Karpas-422 (cell line): Measurements from ENCODE around the gene ATP11C. TPM values are rescaled to one million over a fixed set of nuclear protein-coding genes. Genes with fewer than 3 reads are reported as not detected.
"Not testable (repeated sequence)": the region's sequence is repeated elsewhere in the genome, so short reads cannot be mapped to it uniquely, and the experiment has no call there.

ENCODE experiments used
- DNase-seq: peaks from one replicate; pipeline ENCODE4 v3.0.0-alpha.2; 2015
- H2AFZ ChIP-seq: fragments of 200-600 bp; sonication (generic); 2 replicates; pipeline ENCODE4 v1.6.1; 2014; ENCODE audit warnings: antibody characterized with exemption, low read length, mixed read lengths
- H3K27ac ChIP-seq: fragments of 200-600 bp; sonication (generic); 2 replicates; pipeline ENCODE4 v1.5.1; 2014; ENCODE audit warnings: mild to moderate bottlenecking, low read length, moderate library complexity
- H3K27me3 ChIP-seq: fragments of 200-600 bp; sonication (generic); 2 replicates; pipeline ENCODE4 v1.6.1; 2014; ENCODE audit warnings: low read length, mixed read lengths
- H3K36me3 ChIP-seq: fragments of 200-600 bp; sonication (generic); 2 replicates; pipeline ENCODE4 v1.6.1; 2014; ENCODE audit warnings: low read length, mixed read lengths; ENCODE audit not compliant: insufficient read depth
- H3K4me1 ChIP-seq: fragments of 200-600 bp; sonication (generic); 2 replicates; pipeline ENCODE4 v1.6.1; 2014; ENCODE audit warnings: mild to moderate bottlenecking, low read length, mixed read lengths
- H3K4me2 ChIP-seq: fragments of 200-600 bp; sonication (generic); 2 replicates; pipeline ENCODE4 v1.6.1; 2014; ENCODE audit warnings: low read length, low read depth, mild to moderate bottlenecking; ENCODE audit not compliant: poor library complexity, severe bottlenecking
- H3K4me3 ChIP-seq: fragments of 200-600 bp; sonication (generic); 2 replicates; pipeline ENCODE4 v1.5.1; 2014; ENCODE audit warnings: mild to moderate bottlenecking, antibody characterized with exemption, low read length, mixed read lengths
- H3K79me2 ChIP-seq: fragments of 200-600 bp; sonication (generic); 2 replicates; pipeline ENCODE4 v1.6.1; 2014; ENCODE audit warnings: mild to moderate bottlenecking, low read length, mixed read lengths
- H3K9ac ChIP-seq: fragments of 200-600 bp; sonication (generic); 2 replicates; pipeline ENCODE4 v1.6.0; 2014; ENCODE audit warnings: low read length
- H3K9me2 ChIP-seq: fragments of 200-600 bp; sonication (generic), shearing (Covaris generic); replicated peaks from 2 replicates; pipeline ENCODE4 v1.6.0; 2014; ENCODE audit warnings: mild to moderate bottlenecking, low read length, moderate library complexity; ENCODE audit not compliant: insufficient read depth
- H3K9me3 ChIP-seq: fragments of 300-700, 200-600 bp; sonication (generic); 2 replicates; pipeline ENCODE4 v1.6.1; 2014; ENCODE audit warnings: low read length, mixed read lengths
- H4K20me1 ChIP-seq: fragments of 200-600 bp; sonication (generic); 2 replicates; pipeline ENCODE4 v1.6.1; 2014; ENCODE audit warnings: mild to moderate bottlenecking, antibody characterized with exemption, low read length, low read depth; ENCODE audit not compliant: insufficient read depth
- total RNA-seq: library from RNA; depleted of rRNA; stranded (reverse); fragments of >200 nt; shearing (Covaris generic); gene quantifications from 2 replicates; pipeline ENCODE4 v1.2.3, GENCODE V29; 2014; ENCODE audit warnings: low replicate concordance

Gene ATP11C
- total RNA-seq, 1 experiment from 2014 or later: 37.4 TPM

- Histone ChIP-seq H3K9me3 (no peaks in the 10 kb centered on the region), H3K79me2 (peaks cover 49% of the 10 kb centered on the region), H3K4me1 (peaks cover 24% of the 10 kb centered on the region), H4K20me1 (no peaks in the 10 kb centered on the region), H3K27me3 (no peaks in the 10 kb centered on the region), H3K4me2 (peak overlapping the region; percentile 61), H3K27ac (no peak overlapping the region), H2AFZ (0 out of 2 replicates have a peak overlapping the region, but pooled peaks have one; percentile 3), H3K9me2 (no peaks in the 10 kb centered on the region), H3K4me3 (peak overlapping the region; percentile 74), H3K9ac (peak overlapping the region; percentile 86), H3K36me3 (no peaks in the 10 kb centered on the region)
- no peak for DNase-seq
These were observed 1.2 kb downstream of the ATP11C start for GRCh38 chrX:139931646-139932072.

GRCh38 chrX:139930916-139931645 is 1.8 kb downstream of the ATP11C start:
- Histone ChIP-seq H3K9me2 (no peaks in the 10 kb centered on the region), H3K27me3 (no peaks in the 10 kb centered on the region), H3K9me3 (no peaks in the 10 kb centered on the region), H3K4me2 (peak overlapping the region; percentile 61), H3K36me3 (no peaks in the 10 kb centered on the region), H4K20me1 (no peaks in the 10 kb centered on the region), H3K4me1 (peaks cover 24% of the 10 kb centered on the region), H3K79me2 (peaks cover 54% of the 10 kb centered on the region), H3K4me3 (peak overlapping the region; percentile 74), H3K9ac (peak overlapping the region; percentile 86), H2AFZ (0 out of 2 replicates have a peak overlapping the region, but pooled peaks have one; percentile 3), H3K27ac (no peak overlapping the region)
- peak; percentile 67 for DNase-seq

GRCh38 chrX:139930401-139930800 is 2.5 kb downstream of the ATP11C start:
- Histone ChIP-seq H3K36me3 (no peaks in the 10 kb centered on the region), H3K9me3 (no peaks in the 10 kb centered on the region), H3K9me2 (no peaks in the 10 kb centered on the region), H3K4me1 (peaks cover 24% of the 10 kb centered on the region), H3K4me2 (peak overlapping the region; percentile 61), H3K9ac (peak overlapping the region; percentile 86), H3K79me2 (peaks cover 61% of the 10 kb centered on the region), H3K4me3 (peak overlapping the region; percentile 74), H4K20me1 (no peaks in the 10 kb centered on the region), H2AFZ (no peak overlapping the region), H3K27ac (no peak overlapping the region), H3K27me3 (no peaks in the 10 kb centered on the region)
- DNase-seq: no peak

GRCh38 chrX:139929876-139930275 is 3.0 kb downstream of the ATP11C start:
- no peaks in the 10 kb centered on the region for H3K36me3 ChIP-seq
- H3K9me3 ChIP-seq: no peaks in the 10 kb centered on the region
- H3K9me2 ChIP-seq: no peaks in the 10 kb centered on the region
- no peaks in the 10 kb centered on the region for H3K27me3 ChIP-seq
- peaks cover 24% of the 10 kb centered on the region for H3K4me1 ChIP-seq
- no peak overlapping the region for H3K9ac ChIP-seq
- H4K20me1 ChIP-seq: no peaks in the 10 kb centered on the region
- H2AFZ ChIP-seq: no peak overlapping the region
- H3K4me3 ChIP-seq: no peak overlapping the region; the same call in 1 of the 2 replicates
- H3K27ac ChIP-seq: no peak overlapping the region
- no peak for DNase-seq
- H3K4me2 ChIP-seq: peak overlapping the region; percentile 61
- peaks cover 66% of the 10 kb centered on the region for H3K79me2 ChIP-seq

GRCh38 chrX:139924696-139925095 is 8.2 kb downstream of the ATP11C start:
- Histone ChIP-seq H3K9me2 (no peaks in the 10 kb centered on the region), H3K4me3 (no peak overlapping the region), H3K9me3 (no peaks in the 10 kb centered on the region), H3K79me2 (peaks cover 74% of the 10 kb centered on the region), H3K36me3 (no peaks in the 10 kb centered on the region), H2AFZ (no peak overlapping the region), H4K20me1 (no peaks in the 10 kb centered on the region), H3K9ac (no peak overlapping the region), H3K27ac (no peak overlapping the region), H3K27me3 (no peaks in the 10 kb centered on the region), H3K4me2 (no peak overlapping the region), H3K4me1 (peaks cover 7% of the 10 kb centered on the region)
- no peak for DNase-seq

GRCh38 chrX:139924069-139924695 is 8.7 kb downstream of the ATP11C start:
- Histone ChIP-seq H3K4me1 (peaks cover 2% of the 10 kb centered on the region), H3K9me2 (no peaks in the 10 kb centered on the region), H3K9ac (no peak overlapping the region), H3K27ac (no peak overlapping the region), H2AFZ (no peak overlapping the region), H3K4me3 (no peak overlapping the region), H3K4me2 (no peak overlapping the region), H3K9me3 (no peaks in the 10 kb centered on the region), H3K36me3 (no peaks in the 10 kb centered on the region), H4K20me1 (no peaks in the 10 kb centered on the region), H3K27me3 (no peaks in the 10 kb centered on the region), H3K79me2 (peaks cover 69% of the 10 kb centered on the region)
- DNase-seq: no peak

- DNase-seq, H3K4me2 ChIP-seq: not testable (repeated sequence)
- peaks cover 61% of the 10 kb centered on the region for H3K79me2 ChIP-seq
These were observed 11.7 kb downstream of the ATP11C start for GRCh38 chrX:139921142-139921541.

GRCh38 chrX:139920316-139920715 is 12.5 kb downstream of the ATP11C start:
- Histone ChIP-seq H3K9me2 (no peaks in the 10 kb centered on the region), H3K36me3 (no peaks in the 10 kb centered on the region), H3K27ac (no peak overlapping the region), H3K4me1 (peaks cover 6% of the 10 kb centered on the region), H3K9me3 (0 out of 2 replicates have a peak, but pooled peaks cover 3% of the 10 kb centered on the region), H3K4me2 (no peak overlapping the region), H2AFZ (no peak overlapping the region), H3K4me3 (no peak overlapping the region), H3K79me2 (peaks cover 55% of the 10 kb centered on the region), H3K27me3 (no peaks in the 10 kb centered on the region), H4K20me1 (no peaks in the 10 kb centered on the region), H3K9ac (no peak overlapping the region)
- DNase-seq: no peak

More at GRCh38 chrX:139921142-139921541, 11.7 kb downstream of the ATP11C start:
- H3K9me3 ChIP-seq, H3K4me3 ChIP-seq, H3K4me1 ChIP-seq, H3K27ac ChIP-seq, H3K36me3 ChIP-seq, H3K9me2 ChIP-seq, H3K27me3 ChIP-seq, H3K9ac ChIP-seq, H4K20me1 ChIP-seq, H2AFZ ChIP-seq: not testable (repeated sequence)
